DND-41 (cell line): ENCODE data around the gene SINHCAF.

ENCODE experiments used
- CTCF ChIP-seq: IDR thresholded peaks from 2 replicates; pipeline ENCODE4 v1.5.1; 2012; ENCODE audit warnings: borderline replicate concordance, low read length, moderate library complexity, mild to moderate bottlenecking; ENCODE audit not compliant: poor library complexity, severe bottlenecking; ENCODE audit errors: extremely low read depth
- EZH2 ChIP-seq: IDR thresholded peaks from 3 replicates; pipeline ENCODE4 v1.6.1; 2012; ENCODE audit warnings: borderline replicate concordance, low read depth, mild to moderate bottlenecking, moderate library complexity, low read length, inconsistent platforms; ENCODE audit not compliant: severe bottlenecking

- TF ChIP-seq CTCF (no peak), EZH2 (no peak)
These were observed 80.0 kb downstream of the SINHCAF start for GRCh38 chr12:31245822-31246469.
